C1 segment of cervical spinal cord (tissue), 14 donors: ENCODE results near the gene VWA2.

Experiments
- DNase-seq, 14 donors: peaks; one replicate each; lab custom pipeline; 2025; lab: John Stamatoyannopoulos, UW

VWA2 gene

DNA sequence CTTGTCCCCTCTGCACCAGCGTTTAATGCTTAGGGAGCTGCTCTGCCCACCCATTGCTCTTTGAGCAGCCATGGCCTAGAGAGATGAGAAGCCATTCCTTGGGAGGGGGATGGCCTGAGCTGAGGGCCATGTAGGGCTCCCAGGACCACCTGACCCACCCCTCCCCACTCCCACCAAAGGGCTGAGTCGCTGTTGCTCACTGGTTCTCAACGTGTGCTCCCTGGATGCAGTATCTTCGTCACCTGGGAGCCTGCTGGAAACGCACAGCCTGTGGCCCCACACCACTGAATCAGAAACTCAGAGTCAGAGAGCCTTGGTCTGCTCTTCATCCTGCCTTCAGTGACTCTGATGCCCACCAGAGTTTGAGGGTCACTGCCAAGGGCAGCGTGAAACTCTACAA lies 37.0 kb downstream of the VWA2 start:
- no peak for DNase-seq

DNA sequence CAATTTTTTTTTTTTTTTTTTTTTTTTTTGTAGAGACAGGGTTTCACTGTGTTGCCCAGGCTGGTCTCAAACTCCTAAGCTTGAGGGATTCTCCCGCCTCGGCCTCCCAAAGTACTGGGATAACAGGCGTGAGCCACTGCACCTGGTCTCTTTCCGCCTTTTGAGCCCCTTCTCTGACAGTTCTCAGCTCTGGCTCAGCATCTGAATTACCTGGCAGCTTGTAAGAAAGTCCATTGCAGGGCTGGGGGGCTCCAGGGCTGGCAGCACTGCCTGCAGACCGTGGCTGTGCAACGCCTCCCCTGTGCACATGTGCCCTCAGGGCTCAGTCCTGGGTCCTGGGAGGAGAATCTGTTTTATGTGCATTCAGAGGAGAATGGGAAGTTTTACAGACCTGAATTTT lies 37.6 kb downstream of the VWA2 start:
- no peak for DNase-seq

DNA sequence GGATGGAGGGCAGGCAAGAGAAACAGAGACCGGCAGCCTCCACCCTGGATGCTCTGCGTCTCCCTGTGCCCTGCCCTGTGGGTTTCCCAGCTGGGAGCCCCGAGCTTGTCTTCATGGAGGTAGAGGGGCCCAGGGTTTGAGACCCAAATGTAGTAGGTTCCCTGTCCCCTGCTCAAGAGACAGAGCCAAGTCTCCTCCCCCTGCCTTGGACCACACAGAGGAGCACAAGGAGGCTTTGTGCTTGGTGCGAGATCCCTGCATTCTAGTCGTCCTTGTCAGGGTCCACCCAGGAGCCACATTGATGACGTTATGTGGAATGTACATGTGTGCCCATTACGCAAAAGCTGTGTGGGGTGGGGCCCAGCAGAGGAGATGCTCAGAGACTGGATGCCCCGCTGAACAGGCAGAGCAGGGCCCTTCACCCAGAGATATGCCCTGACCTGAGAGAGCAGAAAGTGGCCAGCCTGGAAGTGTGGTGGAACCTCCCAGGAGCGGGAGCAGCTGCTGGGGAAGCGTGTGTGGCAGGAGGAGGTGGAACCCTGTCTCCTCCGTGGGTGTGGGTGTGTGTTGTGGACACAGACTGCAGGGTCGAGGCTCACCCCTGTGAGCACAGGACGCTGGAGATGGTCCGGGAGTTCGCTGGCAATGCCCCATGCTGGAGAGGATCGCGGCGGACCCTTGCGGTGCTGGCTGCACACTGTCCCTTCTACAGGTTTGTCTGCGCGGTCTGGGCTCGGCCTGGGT lies 39.3 kb downstream of the VWA2 start:
- DNase-seq = no peak

DNA sequence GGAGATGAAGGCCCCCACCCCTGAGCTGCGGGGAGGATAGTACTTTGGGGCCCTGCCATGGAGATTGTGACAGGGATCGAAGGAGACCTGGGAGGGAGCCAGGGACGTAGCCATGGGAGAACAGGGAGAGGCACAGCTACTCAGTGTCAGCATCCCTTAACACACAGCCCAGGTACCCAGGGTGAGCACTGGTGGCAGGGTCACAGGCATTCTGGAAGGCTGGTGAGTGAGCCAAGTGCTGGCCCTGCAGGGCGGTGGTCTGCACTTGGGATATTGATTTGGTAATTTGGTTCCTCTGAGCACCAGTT lies 39.8 kb downstream of the VWA2 start:
- DNase-seq = no peak

DNA sequence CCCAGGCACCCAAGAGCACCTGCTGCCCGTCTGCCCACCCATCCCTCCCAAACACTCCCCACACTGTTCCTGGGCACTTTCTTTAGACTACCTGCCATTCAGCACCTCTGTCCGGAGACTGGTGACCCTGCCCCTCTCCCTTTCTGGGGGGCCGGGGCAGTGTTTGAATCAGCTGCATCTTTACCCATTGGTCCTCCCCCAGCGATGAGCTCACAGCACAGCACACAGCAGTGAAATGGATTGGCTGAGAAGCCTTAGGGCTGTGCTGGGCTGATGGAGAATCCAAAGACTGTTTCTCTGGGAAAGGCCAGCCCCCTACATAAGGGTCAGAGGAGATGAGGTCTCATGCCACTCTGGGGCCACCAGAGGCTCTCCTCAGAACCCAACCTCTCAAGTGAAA lies 40.2 kb downstream of the VWA2 start:
- no peak for DNase-seq

DNA sequence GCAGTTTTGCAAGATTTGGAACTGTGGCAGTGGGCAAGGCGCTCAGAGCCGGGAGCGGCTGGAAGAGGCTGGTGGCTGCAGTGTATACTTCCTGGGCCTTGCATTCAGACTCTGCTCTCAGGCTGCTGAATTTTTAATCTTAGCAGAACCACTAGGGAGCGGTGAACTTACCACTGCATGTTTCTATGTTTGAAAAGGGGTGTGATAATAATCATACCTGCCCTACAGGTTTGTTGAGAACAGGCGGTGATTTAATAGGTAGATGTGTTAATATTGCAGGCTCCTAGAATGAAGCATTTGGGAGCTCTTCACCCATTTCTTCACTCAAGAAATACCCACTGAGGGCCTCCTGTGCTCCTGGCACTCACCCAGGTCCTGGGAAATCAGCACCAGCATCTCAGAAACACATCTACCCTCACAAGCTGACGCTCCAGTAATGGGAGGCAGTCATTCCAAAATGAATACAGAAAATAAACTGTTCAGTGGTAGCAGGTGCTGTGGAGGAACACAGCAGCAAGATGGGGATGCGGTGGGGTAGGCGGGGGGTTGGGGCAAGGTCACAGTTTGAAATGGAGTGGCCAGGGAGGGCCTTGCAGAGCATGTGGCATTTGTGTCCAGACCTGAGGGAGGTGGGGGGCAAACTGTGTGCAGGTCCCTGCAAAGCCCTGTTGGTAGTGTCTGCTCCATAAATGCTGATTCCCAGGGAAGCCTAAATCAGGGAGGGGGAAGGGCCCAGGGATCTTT lies 41.0 kb downstream of the VWA2 start:
- DNase-seq = no peak

DNA sequence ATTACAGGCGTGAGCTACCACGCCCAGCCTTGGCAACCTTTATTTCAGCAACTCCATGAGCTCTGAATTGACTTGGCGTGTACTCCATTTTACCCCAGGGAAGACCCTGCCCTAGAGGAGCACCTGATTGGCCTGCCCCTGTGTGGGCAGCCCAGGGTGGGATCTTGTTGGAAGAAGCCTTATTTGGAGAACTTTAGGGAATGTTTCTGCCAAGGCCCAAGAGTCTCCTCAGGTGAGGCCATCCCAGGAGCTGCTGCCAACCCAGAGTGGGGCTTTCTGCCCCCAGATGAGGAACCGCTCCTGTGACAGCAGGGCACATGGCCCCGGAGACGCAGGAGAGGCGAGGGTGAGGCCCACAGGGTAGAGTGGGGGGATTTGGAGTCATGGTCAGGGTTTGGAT lies 42.0 kb downstream of the VWA2 start:
- no peak for DNase-seq

DNA sequence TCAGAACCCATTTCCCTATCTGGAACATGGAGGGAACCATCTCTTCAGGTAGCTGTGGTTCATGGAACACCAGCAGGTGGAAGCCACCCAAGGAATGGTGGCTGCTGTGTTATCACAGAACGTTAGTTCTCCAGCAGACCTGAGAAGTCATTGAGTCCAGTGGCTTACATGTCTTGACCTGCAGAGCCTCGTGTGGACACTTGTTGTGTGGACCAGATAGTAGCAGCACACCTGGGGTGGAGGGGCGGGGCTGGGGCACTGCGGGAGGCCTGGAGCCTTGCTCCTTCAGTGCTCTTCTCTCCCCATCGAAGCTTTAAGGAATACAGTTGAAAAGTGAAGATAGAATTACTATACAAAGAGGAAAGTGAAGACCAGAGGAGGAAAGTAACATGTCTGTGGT lies 42.4 kb downstream of the VWA2 start:
- no peak for DNase-seq

DNA sequence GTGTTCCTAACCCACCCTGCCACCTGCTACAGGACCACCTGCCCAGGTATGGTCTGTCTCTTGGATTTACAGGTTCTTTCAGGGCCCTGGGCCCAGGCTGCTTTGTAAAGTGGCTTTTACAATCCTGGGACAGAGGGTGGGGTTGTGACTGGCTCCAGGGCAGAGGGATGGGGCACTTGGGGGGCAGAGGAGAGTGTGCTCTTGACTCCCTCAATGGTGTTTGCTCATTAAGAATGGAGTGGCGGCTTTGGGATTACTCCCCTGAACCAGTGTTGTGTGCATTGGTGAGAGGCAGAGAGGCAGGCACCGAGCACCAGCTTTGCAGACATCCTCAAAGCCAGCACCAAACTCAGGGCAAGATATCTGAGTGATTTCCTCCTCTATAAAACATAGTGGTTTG lies 43.5 kb downstream of the VWA2 start:
- no peak for DNase-seq

DNA sequence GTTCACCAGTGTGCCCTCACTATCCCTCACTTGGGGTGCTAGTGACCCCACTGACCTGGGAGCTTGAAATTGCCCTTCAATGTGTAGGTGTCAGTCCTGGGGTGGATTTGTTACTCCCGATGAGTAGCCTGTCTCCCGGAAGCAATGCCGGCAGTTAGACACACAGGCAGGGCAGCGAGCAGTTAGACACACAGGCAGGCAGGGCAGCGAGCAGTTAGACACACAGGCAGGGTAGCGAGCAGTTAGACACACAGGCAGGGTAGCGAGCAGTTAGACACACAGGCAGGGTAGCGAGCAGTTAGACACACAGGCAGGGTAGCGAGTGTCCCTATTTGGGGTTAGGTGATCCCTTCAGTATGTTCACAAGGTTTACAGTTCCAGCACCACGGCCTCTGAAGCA lies 44.0 kb downstream of the VWA2 start:
- DNase-seq = no peak

DNA sequence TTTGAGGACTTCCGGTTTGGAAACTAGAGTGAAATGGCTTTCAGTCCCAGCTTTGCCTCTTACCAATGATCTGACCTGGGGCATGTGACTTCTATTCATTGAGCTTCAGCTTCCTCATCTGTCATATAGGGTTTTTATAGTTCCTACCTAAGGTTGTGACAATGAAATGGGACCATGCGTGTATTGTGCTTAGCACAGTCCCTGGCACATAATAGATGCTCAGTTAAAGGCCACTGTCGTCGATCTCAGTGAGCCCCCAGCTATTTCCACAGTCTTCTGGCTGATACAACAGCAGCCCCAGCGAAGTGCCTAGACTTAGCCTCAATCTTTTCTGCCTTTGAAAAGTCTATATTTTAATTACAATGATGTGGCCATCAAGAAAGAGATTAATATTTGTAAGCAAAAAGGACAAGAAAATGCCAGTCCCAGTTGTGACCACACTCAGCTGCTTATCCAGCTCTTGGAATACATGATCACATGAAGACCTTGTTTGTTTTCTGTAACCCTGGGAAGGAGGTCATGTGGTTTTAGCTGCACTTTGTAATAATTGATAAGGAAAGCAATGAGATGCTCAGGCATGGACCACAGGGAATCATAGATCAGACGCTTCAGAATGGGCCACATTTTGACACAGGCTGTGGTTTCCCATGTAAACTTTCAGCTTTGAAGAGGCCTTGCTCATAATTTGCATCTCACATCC lies 44.6 kb downstream of the VWA2 start:
- no peak for DNase-seq

DNA sequence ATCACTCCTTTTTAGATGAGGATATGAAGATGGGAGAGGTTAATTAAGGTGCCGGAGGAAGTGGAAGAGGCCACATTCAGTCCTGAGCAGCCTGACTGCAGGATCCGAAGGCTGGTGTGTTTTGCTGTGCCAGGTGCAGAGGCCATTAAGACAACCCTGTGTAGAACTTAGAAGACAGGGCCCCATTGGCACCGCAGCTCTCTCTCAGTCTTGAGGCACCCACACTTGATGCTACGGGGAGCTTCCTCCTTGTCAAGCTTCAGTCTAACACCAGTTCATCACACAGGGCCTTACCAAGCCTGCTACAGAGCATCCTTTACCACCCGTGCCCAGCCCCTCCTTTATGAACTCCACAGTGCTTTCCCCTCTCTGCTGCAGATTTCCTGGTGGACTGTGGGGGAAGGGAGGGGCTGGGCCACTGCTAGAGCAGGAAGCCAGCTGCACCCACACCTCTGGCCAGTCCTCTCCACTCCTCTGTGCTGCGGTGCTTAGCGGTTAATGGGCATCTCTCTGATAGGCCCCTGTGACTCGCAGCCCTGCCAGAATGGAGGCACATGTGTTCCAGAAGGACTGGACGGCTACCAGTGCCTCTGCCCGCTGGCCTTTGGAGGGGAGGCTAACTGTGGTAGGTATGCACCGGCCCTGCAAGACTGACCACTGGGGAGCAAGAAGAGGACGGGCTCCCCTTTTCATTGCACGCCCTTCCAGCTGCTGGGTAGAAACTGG lies 45.5 kb downstream of the VWA2 start:
- no peak for DNase-seq

DNA sequence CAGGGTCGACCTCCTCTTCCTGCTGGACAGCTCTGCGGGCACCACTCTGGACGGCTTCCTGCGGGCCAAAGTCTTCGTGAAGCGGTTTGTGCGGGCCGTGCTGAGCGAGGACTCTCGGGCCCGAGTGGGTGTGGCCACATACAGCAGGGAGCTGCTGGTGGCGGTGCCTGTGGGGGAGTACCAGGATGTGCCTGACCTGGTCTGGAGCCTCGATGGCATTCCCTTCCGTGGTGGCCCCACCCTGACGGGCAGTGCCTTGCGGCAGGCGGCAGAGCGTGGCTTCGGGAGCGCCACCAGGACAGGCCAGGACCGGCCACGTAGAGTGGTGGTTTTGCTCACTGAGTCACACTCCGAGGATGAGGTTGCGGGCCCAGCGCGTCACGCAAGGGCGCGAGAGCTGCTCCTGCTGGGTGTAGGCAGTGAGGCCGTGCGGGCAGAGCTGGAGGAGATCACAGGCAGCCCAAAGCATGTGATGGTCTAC lies 46.9 kb downstream of the VWA2 start:
- no peak for DNase-seq

DNA sequence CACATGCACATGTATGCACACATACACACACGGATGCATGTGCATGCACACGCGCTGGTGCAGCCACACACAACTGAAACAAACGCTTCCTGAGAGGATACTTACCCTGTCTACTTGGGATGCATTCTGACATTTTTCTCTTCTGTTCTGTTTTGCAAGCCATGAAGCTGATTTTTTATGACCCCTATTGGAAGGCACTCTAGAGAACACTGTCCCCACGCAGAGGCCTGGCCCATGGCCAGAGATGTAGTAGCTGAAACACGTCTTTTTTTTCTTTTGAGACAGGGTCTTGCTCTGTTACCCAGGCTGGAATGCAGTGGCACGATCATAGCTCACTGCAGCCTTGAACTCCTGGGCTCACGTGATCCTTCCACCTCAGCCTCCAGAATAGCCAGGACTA lies 47.9 kb downstream of the VWA2 start:
- no peak for DNase-seq

DNA sequence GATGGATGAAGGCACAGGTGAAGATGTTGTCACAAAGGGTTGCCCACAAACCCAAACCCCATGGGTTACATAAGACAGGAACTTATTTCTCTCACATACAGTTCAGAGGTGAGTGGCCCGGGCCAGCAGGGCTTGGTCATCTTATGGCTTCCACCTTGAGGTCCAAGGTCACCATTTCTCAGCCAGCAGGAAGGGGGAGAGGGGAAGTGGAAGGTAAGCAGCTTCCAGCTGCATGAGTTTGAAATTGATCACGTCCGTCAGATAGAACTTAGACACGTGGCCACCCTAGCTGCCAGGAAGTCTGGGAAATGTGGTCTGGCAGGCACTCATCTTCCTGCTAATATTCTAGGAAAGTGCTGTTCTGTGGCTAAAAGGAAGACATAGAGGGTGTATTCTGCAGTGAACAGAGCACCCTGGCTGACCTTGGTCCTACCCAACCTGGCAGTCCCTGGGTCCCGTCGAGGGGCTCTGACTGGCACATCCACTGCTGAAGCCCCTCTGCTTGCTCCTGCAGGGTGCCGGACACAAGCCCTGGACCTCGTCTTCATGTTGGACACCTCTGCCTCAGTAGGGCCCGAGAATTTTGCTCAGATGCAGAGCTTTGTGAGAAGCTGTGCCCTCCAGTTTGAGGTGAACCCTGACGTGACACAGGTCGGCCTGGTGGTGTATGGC lies 49.5 kb downstream of the VWA2 start:
- no peak for DNase-seq

DNA sequence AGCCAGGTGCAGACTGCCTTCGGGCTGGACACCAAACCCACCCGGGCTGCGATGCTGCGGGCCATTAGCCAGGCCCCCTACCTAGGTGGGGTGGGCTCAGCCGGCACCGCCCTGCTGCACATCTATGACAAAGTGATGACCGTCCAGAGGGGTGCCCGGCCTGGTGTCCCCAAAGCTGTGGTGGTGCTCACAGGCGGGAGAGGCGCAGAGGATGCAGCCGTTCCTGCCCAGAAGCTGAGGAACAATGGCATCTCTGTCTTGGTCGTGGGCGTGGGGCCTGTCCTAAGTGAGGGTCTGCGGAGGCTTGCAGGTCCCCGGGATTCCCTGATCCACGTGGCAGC lies 50.0 kb downstream of the VWA2 start:
- no peak for DNase-seq

DNA sequence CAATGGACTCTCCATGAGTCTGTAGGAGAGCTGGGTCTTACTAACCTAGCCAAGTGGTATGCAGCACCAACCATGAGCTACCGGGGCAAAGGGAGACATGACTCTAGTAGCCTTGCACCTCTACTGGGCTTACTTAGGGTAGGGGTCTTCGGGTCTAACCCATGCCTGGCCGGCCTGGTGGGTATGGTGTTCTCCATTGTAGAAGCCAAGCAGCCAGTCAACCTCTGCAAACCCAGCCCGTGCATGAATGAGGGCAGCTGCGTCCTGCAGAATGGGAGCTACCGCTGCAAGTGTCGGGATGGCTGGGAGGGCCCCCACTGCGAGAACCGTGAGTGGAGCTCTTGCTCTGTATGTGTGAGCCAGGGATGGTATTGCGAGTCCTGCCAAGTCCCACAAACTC lies 51.0 kb downstream of the VWA2 start:
- DNase-seq = no peak

DNA sequence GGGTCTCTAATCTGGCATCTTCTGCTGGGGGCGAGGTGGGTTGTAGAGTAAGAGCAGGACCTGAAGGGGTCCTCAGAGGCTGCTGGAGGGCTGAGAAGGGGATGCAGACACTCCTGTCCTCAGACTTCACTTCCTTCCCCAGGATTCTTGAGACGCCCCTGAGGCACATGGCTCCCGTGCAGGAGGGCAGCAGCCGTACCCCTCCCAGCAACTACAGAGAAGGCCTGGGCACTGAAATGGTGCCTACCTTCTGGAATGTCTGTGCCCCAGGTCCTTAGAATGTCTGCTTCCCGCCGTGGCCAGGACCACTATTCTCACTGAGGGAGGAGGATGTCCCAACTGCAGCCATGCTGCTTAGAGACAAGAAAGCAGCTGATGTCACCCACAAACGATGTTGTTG lies 52.0 kb downstream of the VWA2 start:
- no peak for DNase-seq

DNA sequence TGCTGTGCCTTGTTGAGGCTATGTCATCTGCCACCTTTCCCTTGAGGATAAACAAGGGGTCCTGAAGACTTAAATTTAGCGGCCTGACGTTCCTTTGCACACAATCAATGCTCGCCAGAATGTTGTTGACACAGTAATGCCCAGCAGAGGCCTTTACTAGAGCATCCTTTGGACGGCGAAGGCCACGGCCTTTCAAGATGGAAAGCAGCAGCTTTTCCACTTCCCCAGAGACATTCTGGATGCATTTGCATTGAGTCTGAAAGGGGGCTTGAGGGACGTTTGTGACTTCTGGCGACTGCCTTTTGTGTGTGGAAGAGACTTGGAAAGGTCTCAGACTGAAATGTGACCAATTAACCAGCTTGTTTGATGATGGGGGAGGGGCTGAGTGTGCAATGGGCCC lies 52.5 kb downstream of the VWA2 start:
- DNase-seq = no peak

DNA sequence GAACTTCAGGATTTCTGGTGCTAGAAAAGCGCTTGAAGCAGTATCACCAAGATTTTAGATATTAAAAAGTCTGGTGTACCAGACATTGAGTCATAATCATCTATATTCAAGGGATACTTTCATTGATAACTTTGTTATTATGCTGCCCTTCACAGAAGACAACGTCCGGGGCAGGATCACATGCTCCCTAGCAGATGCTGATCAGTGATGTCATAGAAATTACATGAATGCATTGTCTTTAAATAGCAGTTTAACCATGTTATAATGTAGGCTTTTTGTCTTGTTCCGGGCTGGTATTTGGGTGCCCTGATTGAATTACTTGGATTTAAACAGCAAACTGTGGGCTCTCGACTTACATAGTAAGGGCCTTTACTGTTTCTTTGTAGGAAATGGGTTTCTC lies 54.0 kb downstream of the VWA2 start:
- no peak for DNase-seq

DNA sequence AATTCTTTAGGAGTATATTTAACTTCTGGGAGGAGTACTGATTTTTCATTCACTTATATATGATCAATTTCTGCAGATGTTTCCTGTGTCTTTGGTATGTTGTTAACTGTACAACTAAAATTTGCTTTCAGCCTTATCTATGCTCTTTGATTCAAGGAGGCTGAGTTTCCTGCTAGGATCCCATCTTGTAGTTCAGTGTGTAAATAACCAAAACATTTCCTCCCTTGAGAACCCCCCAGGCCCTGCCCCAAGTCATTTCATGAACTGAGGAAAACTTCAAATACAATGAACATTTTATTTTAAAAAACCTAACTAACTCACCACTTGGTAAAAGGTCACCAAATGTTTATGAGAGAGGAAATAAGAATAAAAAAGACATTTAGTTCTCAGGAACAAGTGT lies 55.5 kb downstream of the VWA2 start:
- no peak for DNase-seq

DNA sequence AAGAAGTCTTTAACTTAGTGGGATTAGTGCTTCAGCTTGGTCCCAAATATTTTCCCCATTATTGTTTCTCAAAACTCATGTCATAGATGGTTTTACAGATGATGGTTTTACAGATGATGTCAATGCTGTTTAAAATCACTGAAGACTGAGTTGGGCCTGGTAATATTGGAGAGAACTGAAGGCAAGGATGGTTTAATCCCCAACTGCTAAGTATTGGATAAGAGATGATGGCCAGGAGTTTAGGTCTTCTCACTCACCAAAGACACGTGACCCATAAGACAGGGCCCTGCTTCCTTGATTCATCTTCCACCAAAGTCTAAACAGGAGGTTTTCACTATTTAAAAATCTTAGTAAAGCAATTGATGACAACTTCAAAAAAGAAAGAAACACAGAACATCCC lies 56.3 kb downstream of the VWA2 start:
- no peak for DNase-seq
